ENCODE data around the gene ANKMY1.

The ANKMY1 gene

DNA sequence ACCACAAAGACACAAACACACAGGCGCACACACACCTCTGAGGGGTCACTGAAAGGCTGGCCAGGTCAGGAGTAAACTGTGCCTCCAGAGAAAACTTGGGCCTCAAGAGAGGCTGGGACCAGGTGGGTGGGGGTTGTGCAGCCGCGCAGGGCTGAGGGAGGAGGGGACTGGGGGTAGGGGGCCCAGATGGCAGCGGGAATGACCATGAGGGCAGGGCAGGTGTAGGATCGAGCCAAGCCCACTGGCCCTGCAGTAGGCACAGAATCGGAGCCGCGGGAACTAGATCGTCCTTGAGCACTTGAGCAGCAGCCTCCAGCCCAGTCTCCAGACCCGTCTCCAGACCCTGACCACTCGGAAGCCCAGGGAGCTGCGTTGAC is 36.8 kb downstream of the ANKMY1 start:
- peaks cover 19% of the 10 kb centered on the region for H3K36me3 ChIP-seq (ENCODE audit: low read length)
- H4K20me1 ChIP-seq (ENCODE audit: low read depth, low read length): no peaks in the 10 kb centered on the region
- H3K27me3 ChIP-seq (ENCODE audit: low read length): no peaks in the 10 kb centered on the region
- H3K79me2 ChIP-seq (ENCODE audit: insufficient read depth, low read length): no peaks in the 10 kb centered on the region
- peaks cover 11% of the 10 kb centered on the region; the same call in 1 of the 2 replicates for H3K9me3 ChIP-seq (ENCODE audit: insufficient read depth, low read length)
- H3K27ac ChIP-seq (ENCODE audit: low read depth, low read length): no peak overlapping the region
- H3K4me2 ChIP-seq (ENCODE audit: low read depth, low read length, poor library complexity, severe bottlenecking): no peak overlapping the region
- H3F3A ChIP-seq (ENCODE audit: insufficient read depth): no peaks in the 10 kb centered on the region
- TF ChIP-seq EZH2phosphoT487 (conservative IDR thresholded peaks at IDR 0.05; ENCODE audit: low read length): no peak
- TF ChIP-seq, protein P1, sequence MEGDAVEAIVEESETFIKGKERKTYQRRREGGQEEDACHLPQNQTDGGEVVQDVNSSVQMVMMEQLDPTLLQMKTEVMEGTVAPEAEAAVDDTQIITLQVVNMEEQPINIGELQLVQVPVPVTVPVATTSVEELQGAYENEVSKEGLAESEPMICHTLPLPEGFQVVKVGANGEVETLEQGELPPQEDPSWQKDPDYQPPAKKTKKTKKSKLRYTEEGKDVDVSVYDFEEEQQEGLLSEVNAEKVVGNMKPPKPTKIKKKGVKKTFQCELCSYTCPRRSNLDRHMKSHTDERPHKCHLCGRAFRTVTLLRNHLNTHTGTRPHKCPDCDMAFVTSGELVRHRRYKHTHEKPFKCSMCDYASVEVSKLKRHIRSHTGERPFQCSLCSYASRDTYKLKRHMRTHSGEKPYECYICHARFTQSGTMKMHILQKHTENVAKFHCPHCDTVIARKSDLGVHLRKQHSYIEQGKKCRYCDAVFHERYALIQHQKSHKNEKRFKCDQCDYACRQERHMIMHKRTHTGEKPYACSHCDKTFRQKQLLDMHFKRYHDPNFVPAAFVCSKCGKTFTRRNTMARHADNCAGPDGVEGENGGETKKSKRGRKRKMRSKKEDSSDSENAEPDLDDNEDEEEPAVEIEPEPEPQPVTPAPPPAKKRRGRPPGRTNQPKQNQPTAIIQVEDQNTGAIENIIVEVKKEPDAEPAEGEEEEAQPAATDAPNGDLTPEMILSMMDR (IDR thresholded peaks at IDR 0.05; ENCODE audit: insufficient read depth, low read length, poor library complexity, severe bottlenecking): no peak
- no peak overlapping the region for H2AFZ ChIP-seq (ENCODE audit: low read depth, low read length, severe bottlenecking)
- no peak overlapping the region for H3K4me3 ChIP-seq (ENCODE audit: insufficient read depth, low read length, poor library complexity, severe bottlenecking)
- no peak overlapping the region for H3K9ac ChIP-seq (ENCODE audit: low read length)
- H3K9me2 ChIP-seq (replicated peaks; ENCODE audit: insufficient read depth, low read length): no peaks in the 10 kb centered on the region

DNA sequence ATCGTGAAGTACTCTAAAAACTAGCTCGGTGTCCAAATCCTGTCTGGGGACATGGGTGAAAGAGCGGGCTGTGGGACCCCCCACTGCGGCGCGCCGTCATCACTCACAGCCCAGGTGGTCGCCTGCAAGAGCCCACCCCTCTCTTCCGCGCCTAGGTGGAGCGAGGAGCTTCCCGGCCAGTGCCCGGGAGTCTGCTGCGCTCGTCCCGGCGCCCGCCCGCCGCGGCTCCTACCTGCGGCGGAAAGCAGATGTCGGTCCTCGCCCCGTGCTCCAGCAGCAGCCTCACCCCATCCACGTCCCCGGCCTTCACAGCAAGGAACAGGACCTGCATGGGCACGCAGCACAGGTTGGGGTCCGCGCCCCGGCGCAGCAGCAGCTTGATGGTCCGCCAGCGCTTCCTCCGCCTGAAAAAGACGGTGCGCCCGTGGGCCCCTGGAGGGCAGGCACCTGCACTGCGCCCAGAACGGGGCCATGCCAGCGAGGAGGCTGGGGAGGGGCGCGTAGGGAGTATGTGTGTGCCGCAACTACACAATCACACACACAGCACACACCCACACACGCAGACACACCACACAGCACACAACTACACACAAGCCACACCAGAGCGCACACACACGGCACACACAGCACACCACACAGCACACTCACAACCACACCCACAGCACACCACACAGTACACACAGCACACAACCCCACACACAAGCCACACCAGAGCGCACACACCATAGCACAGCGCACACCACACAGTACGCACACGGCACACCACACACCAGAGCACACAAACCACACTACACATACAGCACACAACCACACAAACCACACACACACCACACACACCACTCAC is 37.4 kb downstream of the ANKMY1 start:
- no peak for TF ChIP-seq EZH2phosphoT487 (conservative IDR thresholded peaks at IDR 0.05; ENCODE audit: low read length)
- TF ChIP-seq, protein P1 (IDR thresholded peaks at IDR 0.05; ENCODE audit: insufficient read depth, low read length, poor library complexity, severe bottlenecking): no peak
- no peaks in the 10 kb centered on the region for H3K9me2 ChIP-seq (replicated peaks; ENCODE audit: insufficient read depth, low read length)
- no peaks in the 10 kb centered on the region for H3F3A ChIP-seq (ENCODE audit: insufficient read depth)
- H3K9me3 ChIP-seq (ENCODE audit: insufficient read depth, low read length): peaks cover 5% of the 10 kb centered on the region; the same call in 1 of the 2 replicates
- no peaks in the 10 kb centered on the region for H3K27me3 ChIP-seq (ENCODE audit: low read length)
- no peak overlapping the region for H3K27ac ChIP-seq (ENCODE audit: low read depth, low read length)
- no peaks in the 10 kb centered on the region for H3K79me2 ChIP-seq (ENCODE audit: insufficient read depth, low read length)
- no peaks in the 10 kb centered on the region for H4K20me1 ChIP-seq (ENCODE audit: low read depth, low read length)
- H2AFZ ChIP-seq (ENCODE audit: low read depth, low read length, severe bottlenecking): no peak overlapping the region
- H3K4me2 ChIP-seq (ENCODE audit: low read depth, low read length, poor library complexity, severe bottlenecking): no peak overlapping the region
- peaks cover 13% of the 10 kb centered on the region for H3K36me3 ChIP-seq (ENCODE audit: low read length)
- H3K9ac ChIP-seq (ENCODE audit: low read length): no peak overlapping the region
- no peak overlapping the region for H3K4me3 ChIP-seq (ENCODE audit: insufficient read depth, low read length, poor library complexity, severe bottlenecking)

DNA sequence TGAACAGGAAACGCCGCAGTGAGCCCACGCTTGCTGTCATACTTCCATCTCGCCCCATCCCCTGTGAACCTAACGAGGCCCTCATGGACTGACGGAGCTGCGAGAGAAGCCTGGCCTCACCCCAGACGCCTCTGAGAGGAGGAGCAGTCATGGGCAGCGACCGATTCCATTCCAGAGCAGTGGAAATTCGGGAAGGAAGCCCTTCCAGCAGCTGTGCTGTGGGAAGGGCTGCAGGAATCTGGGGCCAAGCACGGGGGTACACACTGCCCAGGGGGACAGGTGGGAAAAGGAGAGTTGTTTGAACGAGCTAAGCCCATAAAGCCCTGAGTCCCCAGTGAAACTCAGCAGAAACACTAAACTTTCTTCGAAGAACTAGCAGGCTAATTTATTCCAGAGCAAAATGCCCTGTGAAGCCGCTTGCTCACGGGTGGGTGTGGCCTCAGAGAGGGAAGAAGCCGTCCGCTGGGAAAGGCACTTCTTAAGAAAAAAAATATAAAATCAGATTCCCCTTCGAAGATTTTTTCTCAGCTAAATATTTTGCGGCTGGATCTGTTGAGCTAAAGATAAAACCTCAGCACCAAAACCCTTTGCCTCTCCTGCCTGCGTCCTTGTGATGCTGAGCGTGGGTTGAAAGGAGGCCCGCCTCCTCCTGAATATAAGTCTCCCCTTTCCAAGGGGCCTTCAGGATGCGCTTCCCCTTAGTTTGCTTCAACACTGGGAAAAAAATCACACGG is 38.2 kb downstream of the ANKMY1 start:
- H2AFZ ChIP-seq (ENCODE audit: low read depth, low read length, severe bottlenecking): no peak overlapping the region
- no peak overlapping the region for H3K27ac ChIP-seq (ENCODE audit: low read depth, low read length)
- H3K9me2 ChIP-seq (replicated peaks; ENCODE audit: insufficient read depth, low read length): no peaks in the 10 kb centered on the region
- H3K9ac ChIP-seq (ENCODE audit: low read length): no peak overlapping the region
- no peaks in the 10 kb centered on the region for H3K79me2 ChIP-seq (ENCODE audit: insufficient read depth, low read length)
- no peak overlapping the region for H3K4me2 ChIP-seq (ENCODE audit: low read depth, low read length, poor library complexity, severe bottlenecking)
- no peaks in the 10 kb centered on the region for H3K27me3 ChIP-seq (ENCODE audit: low read length)
- H3F3A ChIP-seq (ENCODE audit: insufficient read depth): no peaks in the 10 kb centered on the region
- H4K20me1 ChIP-seq (ENCODE audit: low read depth, low read length): no peaks in the 10 kb centered on the region
- TF ChIP-seq, protein P1 (IDR thresholded peaks at IDR 0.05; ENCODE audit: insufficient read depth, low read length, poor library complexity, severe bottlenecking): no peak
- TF ChIP-seq EZH2phosphoT487 (conservative IDR thresholded peaks at IDR 0.05; ENCODE audit: low read length): no peak
- no peak overlapping the region for H3K4me3 ChIP-seq (ENCODE audit: insufficient read depth, low read length, poor library complexity, severe bottlenecking)
- H3K36me3 ChIP-seq (ENCODE audit: low read length): peaks cover 6% of the 10 kb centered on the region; the same call in 1 of the 2 replicates
- H3K9me3 ChIP-seq (ENCODE audit: insufficient read depth, low read length): no peaks in the 10 kb centered on the region

Data from SU-DHL-6 (cell line).